ENCODE measurements around the gene OSBPL7. TPM values are rescaled to one million over a fixed set of nuclear protein-coding genes. Genes with fewer than 3 reads are reported as not detected.

The OSBPL7 gene
- total and polyA plus RNA-seq, 2 of the 8 experiments (the other 6 are each of a cell fraction or from before 2014, with no cell fraction given), result 7.2 to 8.9 TPM

DNA sequence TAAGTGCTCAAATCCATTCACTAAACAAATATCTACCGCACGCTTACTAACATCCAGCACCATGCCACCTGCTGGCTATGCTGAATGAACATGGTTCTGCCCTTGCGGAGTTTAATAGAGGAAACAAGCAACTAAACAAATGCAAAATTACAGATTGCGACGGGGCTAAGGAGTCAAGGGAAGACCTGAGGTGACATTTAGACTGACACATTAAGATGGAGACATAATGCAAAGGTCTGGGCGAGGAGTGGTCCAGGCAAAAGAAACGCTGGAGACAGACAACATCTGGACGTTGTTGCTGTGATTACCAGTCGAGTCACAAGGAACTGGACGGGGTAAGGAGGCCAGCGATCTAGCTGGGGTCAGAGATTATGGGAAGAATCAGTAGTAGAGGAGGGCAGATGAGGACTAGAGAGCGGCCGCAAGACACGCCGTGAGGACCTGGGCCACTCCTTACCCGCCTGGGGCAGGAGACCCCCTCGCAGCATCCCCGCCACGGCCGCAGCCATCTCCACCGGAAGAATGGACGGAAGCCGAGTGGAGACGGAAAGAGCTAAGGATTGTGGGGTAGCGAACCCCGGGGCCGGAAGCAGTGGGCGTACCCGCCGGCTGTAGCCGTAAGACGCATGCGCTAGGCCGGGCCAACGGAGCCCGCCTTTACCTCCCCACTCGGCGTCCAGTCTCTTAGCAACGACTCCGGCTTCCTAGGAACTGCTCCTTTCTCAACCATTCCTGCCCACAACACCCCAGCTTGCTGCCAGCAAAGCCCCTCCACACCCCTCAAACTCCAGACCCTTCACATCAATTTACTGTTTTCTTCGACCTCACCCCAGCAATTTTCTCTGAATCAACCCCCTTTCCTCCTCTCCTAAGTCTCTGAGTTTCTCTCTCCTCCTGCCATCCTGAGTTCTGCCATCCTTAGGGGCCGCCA lies 9.7 kb upstream of the OSBPL7 start, which contains the start of the genes LRRC46 and MRPL10:
TSS of gene LRRC46 (plus strand) at position 668 of the 931 bp plus-strand sequence. CDS start 320 bp downstream, outside the sequence.
TSS of gene MRPL10 (minus strand) at position 539 of the 931 bp plus-strand sequence. CDS start at position 509, 30 bp downstream.
- 1% methylated on average over 42 of the region's 42 CpGs; no CpG with 5 or more reads in 1 of the 2 experiments for WGBS, 2 experiments (ENCODE audit: extremely low coverage in 1 of 2, insufficient coverage in 1 of 2, insufficient read length in 1 of 2, insufficient replicate concordance in 2 of 2, low coverage in 1 of 2, low lambda C conversion rate in 2 of 2, missing lambda C conversion rate in 1 of 2)
- TF ChIP-seq YY1 (IDR thresholded peaks at IDR 0.05; ENCODE audit: low read depth, low read length) (peak; percentile 73), E2F6 (IDR thresholded peaks at IDR 0.05) (peak; percentile 45; the same call in 1 of the 2 replicates), CEBPB (IDR thresholded peaks at IDR 0.05; ENCODE audit: low read depth, low read length) (no peak), GTF2F1 (IDR thresholded peaks at IDR 0.05; ENCODE audit: borderline replicate concordance, low read depth, low read length) (no peak), RBBP5 (IDR thresholded peaks at IDR 0.05; ENCODE audit: borderline replicate concordance, low read depth, low read length) (peak; percentile 73), CHD1 (IDR thresholded peaks at IDR 0.05; ENCODE audit: low read depth, low read length) (no peak)
- TF ChIP-seq, protein P1, sequence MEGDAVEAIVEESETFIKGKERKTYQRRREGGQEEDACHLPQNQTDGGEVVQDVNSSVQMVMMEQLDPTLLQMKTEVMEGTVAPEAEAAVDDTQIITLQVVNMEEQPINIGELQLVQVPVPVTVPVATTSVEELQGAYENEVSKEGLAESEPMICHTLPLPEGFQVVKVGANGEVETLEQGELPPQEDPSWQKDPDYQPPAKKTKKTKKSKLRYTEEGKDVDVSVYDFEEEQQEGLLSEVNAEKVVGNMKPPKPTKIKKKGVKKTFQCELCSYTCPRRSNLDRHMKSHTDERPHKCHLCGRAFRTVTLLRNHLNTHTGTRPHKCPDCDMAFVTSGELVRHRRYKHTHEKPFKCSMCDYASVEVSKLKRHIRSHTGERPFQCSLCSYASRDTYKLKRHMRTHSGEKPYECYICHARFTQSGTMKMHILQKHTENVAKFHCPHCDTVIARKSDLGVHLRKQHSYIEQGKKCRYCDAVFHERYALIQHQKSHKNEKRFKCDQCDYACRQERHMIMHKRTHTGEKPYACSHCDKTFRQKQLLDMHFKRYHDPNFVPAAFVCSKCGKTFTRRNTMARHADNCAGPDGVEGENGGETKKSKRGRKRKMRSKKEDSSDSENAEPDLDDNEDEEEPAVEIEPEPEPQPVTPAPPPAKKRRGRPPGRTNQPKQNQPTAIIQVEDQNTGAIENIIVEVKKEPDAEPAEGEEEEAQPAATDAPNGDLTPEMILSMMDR (IDR thresholded peaks at IDR 0.05; ENCODE audit: control extremely low read depth in 1 of 3, insufficient read depth in 1 of 3, low read depth in 1 of 3, low read length in 3 of 3), result peak in 1 of 3 experiments; percentile 26; a peak in 1 of 4 replicates

More for the DNA sequence above, 9.7 kb upstream of the OSBPL7 start, which contains the start of the genes LRRC46 and MRPL10:
- ChIA-PET POLR2A (ENCODE audit: partially characterized antibody) (interaction anchor here (0.7 to 2.8 kb wide), 13 partner anchors 9 to 157 kb away, joined by 3 to 10 read pairs (median 4); partner anchors contain the start of genes OSBPL7, PRR15L, SCRN2 and SP2), CTCF (ENCODE audit: partially characterized antibody) (interaction anchor here (0.9 to 3.0 kb wide), 12 partner anchors 8 to 115 kb away, joined by 3 to 21 read pairs (median 4); partner anchors contain the start of genes SCRN2 and TBX21)
- Histone ChIP-seq H3K4ac (replicated peaks; ENCODE audit: insufficient read length, low read depth, low read length) (peak within 1 kb of the TSS; percentile 1), H2BK5ac (ENCODE audit: low read depth, low read length) (peak within 1 kb of the TSS; percentile 73; the same call in 1 of the 2 replicates), H3K79me2 (ENCODE audit: control insufficient read depth in 1 of 2, insufficient read depth in 2 of 2, low read length in 2 of 2) (peaks cover 2 to 14% of the 10 kb centered on the region in 2 experiments), H3K27me3 (replicated peaks in 1 of 4; ENCODE audit: control insufficient read depth in 3 of 4, extremely low read depth in 1 of 4, insufficient read depth in 3 of 4, low read length in 3 of 4) (no peaks in the 10 kb centered on the region), H3K4me3 (ENCODE audit: extremely low read depth in 1 of 4, insufficient read depth in 2 of 4, low read depth in 3 of 4, low read length in 4 of 4) (peak within 1 kb of the TSS; percentile 86 to 99 (median 98)), H4K5ac (ENCODE audit: insufficient read length, low read depth, low read length) (peak within 1 kb of the TSS; percentile 51), H4K91ac (replicated peaks; ENCODE audit: insufficient read length, low read length) (no peak within 1 kb of the TSS), H3K4me2 (ENCODE audit: insufficient read depth in 1 of 2, low read depth in 2 of 2, low read length in 2 of 2) (peak within 1 kb of the TSS; percentile 68 to 93), H3K9me3 (ENCODE audit: insufficient read depth in 2 of 2, low read depth in 1 of 2, low read length in 1 of 2) (no peaks in the 10 kb centered on the region), H2BK20ac (ENCODE audit: low read length) (no peak within 1 kb of the TSS), H3K27ac (ENCODE audit: low read depth, low read length) (peak within 1 kb of the TSS; percentile 50), H3K23me2 (ENCODE audit: low read depth, low read length) (peaks cover 3% of the 10 kb centered on the region; the same call in 1 of the 2 replicates), H3K9ac (replicated peaks in 1 of 4; ENCODE audit: extremely low read depth in 1 of 4, low read depth in 3 of 4, low read length in 3 of 4) (peak within 1 kb of the TSS in 3 of 4 experiments; percentile 76 to 96 (median 78); a peak in 6 of 7 replicates), H3K56ac (replicated peaks; ENCODE audit: insufficient read length, low read depth, low read length) (peak within 1 kb of the TSS; percentile 1), H3K79me1 (ENCODE audit: low read depth, low read length) (no peaks in the 10 kb centered on the region), H2BK15ac (ENCODE audit: low read length) (no peak within 1 kb of the TSS), H3K18ac (ENCODE audit: extremely low read depth, low read length) (no peak within 1 kb of the TSS; the same call in 1 of the 2 replicates), H2AFZ (ENCODE audit: low read length) (peak within 1 kb of the TSS; percentile 78), H3K23ac (ENCODE audit: insufficient read length) (no peak within 1 kb of the TSS), H2AK5ac (ENCODE audit: low read depth, low read length) (no peak within 1 kb of the TSS), H4K20me1 (replicated peaks in 1 of 2; ENCODE audit: control insufficient read depth in 1 of 2, insufficient read depth in 2 of 2, low read length in 2 of 2) (no peaks in the 10 kb centered on the region), H3K14ac (ENCODE audit: insufficient read length) (no peak within 1 kb of the TSS), H2BK120ac (replicated peaks; ENCODE audit: low read depth, low read length) (no peak within 1 kb of the TSS), H2BK12ac (ENCODE audit: low read depth, low read length) (no peak within 1 kb of the TSS), H4K8ac (ENCODE audit: extremely low read depth, insufficient read depth, low read length) (peak within 1 kb of the TSS; percentile 89; the same call in 1 of the 2 replicates), H3K36me3 (ENCODE audit: control insufficient read depth in 2 of 4, insufficient read depth in 4 of 4, low read length in 3 of 4) (peaks cover 5 to 25% (median 18%) of the 10 kb centered on the region in 4 experiments; a peak in 7 of 8 replicates), H3K4me1 (replicated peaks in 1 of 4; ENCODE audit: control insufficient read depth in 3 of 4, insufficient read depth in 4 of 4, low read length in 3 of 4) (peaks cover 0 to 6% (median 2%) of the 10 kb centered on the region in 4 experiments; a peak in 4 of 7 replicates)
- DNase-seq (ENCODE audit: low read depth in 1 of 2, low spot score in 2 of 2), result peak; percentile 78 to 94
- no peak for FAIRE-seq
